ENCODE data around the gene NAP1L1.

The NAP1L1 gene

GRCh38 chr12:76083904-76084862 is at the start of gene NAP1L1:
TSS of gene NAP1L1 (minus strand) at chr12:76084685. CDS start at chr12:76074219, 10,466 bp downstream.
- DNase-seq, result peak; percentile 98

- no peak for DNase-seq
These were observed 43.1 kb upstream of the NAP1L1 start for GRCh38 chr12:76127588-76127987.

- no peak for DNase-seq
These were observed 40.0 kb upstream of the NAP1L1 start for GRCh38 chr12:76124456-76124855.

GRCh38 chr12:76123259-76124212 is 39.1 kb upstream of the NAP1L1 start:
- no peak for DNase-seq

- DNase-seq, result no peak
These were observed 35.4 kb upstream of the NAP1L1 start for GRCh38 chr12:76119887-76120286.

- no peak for DNase-seq
These were observed 33.3 kb upstream of the NAP1L1 start for GRCh38 chr12:76117751-76118150.

GRCh38 chr12:76117067-76117691 is 32.7 kb upstream of the NAP1L1 start:
- DNase-seq, result no peak

GRCh38 chr12:76113800-76114757 is 29.6 kb upstream of the NAP1L1 start:
- DNase-seq, result no peak

GRCh38 chr12:76111209-76111749 is 26.8 kb upstream of the NAP1L1 start:
- DNase-seq, result no peak

- no peak for DNase-seq
These were observed 25.4 kb upstream of the NAP1L1 start for GRCh38 chr12:76109879-76110278.

- DNase-seq, result no peak
These were observed 23.9 kb upstream of the NAP1L1 start for GRCh38 chr12:76108356-76108755.

- DNase-seq, result no peak
These were observed 22.1 kb upstream of the NAP1L1 start for GRCh38 chr12:76106631-76107030.

- DNase-seq, result no peak
These were observed 19.5 kb upstream of the NAP1L1 start for GRCh38 chr12:76103958-76104357.

- no peak for DNase-seq
These were observed 17.4 kb upstream of the NAP1L1 start for GRCh38 chr12:76101739-76102385.

GRCh38 chr12:76096079-76096646 is 11.7 kb upstream of the NAP1L1 start:
- no peak for DNase-seq

GRCh38 chr12:76094754-76095153 is 10.3 kb upstream of the NAP1L1 start:
- no peak for DNase-seq

GRCh38 chr12:76091246-76091754 is 6.8 kb upstream of the NAP1L1 start:
- no peak for DNase-seq

GRCh38 chr12:76085520-76085868 is 1.0 kb upstream of the NAP1L1 start:
- peak; percentile 73 for DNase-seq

- peak; percentile 80 for DNase-seq
These were observed 506 bp upstream of the NAP1L1 start for GRCh38 chr12:76084863-76085519.

All from suppressor macrophage treated with lipopolysaccharide for 4 hours (primary cell).